ENCODE results near the gene NCAM1.
"Not testable (repeated sequence)": the region's sequence is repeated elsewhere in the genome, so short reads cannot be mapped to it uniquely, and the experiment has no call there.

- not testable (repeated sequence) for TF ChIP-seq CTCF (IDR thresholded peaks at IDR 0.05 in 8 of 11, conservative IDR thresholded peaks at IDR 0.05 in 3 of 11); POLR2A (IDR thresholded peaks at IDR 0.05); POLR2AphosphoS5 (IDR thresholded peaks at IDR 0.05)
Measured at GRCh38 chr11:113298496-113298895, 337.3 kb downstream of the NCAM1 start.

All from spleen (tissue), 7 donors.